GM06990 (cell line): ENCODE measurements around the gene UROC1.

Source experiments
- DNase-seq: peaks from one replicate; pipeline ENCODE4 v3.0.0-alpha.2; 2011; ENCODE audit not compliant: insufficient read length; ENCODE audit errors: extremely low read depth
- H3K27me3 ChIP-seq: replicated peaks from 2 replicates; pipeline ENCODE4 v1.6.0; 2011; ENCODE audit warnings: low read length; ENCODE audit not compliant: control insufficient read depth, insufficient read depth
- H3K36me3 ChIP-seq: 2 replicates; pipeline ENCODE4 v1.5.1; 2011; ENCODE audit warnings: low read length; ENCODE audit not compliant: control insufficient read depth, insufficient read depth
- H3K4me3 ChIP-seq: replicated peaks from 2 replicates; pipeline ENCODE4 v1.5.1; 2011; ENCODE audit warnings: low read depth, mild to moderate bottlenecking, control low read depth, low read length
- TF ChIP-seq, protein P1 (sequence below): IDR thresholded peaks from 2 replicates; pipeline ENCODE4 v1.5.1; 2011; ENCODE audit warnings: low read length, control low read depth, mild to moderate bottlenecking, inconsistent platforms; ENCODE audit not compliant: insufficient read depth, poor library complexity, severe bottlenecking

UROC1 gene

GRCh38 chr3:126483321-126483761 lies 34.2 kb downstream of the UROC1 start:
- Histone ChIP-seq H3K36me3 (no peaks in the 10 kb centered on the region), H3K27me3 (no peaks in the 10 kb centered on the region; the same call in 1 of the 2 replicates), H3K4me3 (no peak overlapping the region)
- no peak for DNase-seq
- TF ChIP-seq, protein P1, sequence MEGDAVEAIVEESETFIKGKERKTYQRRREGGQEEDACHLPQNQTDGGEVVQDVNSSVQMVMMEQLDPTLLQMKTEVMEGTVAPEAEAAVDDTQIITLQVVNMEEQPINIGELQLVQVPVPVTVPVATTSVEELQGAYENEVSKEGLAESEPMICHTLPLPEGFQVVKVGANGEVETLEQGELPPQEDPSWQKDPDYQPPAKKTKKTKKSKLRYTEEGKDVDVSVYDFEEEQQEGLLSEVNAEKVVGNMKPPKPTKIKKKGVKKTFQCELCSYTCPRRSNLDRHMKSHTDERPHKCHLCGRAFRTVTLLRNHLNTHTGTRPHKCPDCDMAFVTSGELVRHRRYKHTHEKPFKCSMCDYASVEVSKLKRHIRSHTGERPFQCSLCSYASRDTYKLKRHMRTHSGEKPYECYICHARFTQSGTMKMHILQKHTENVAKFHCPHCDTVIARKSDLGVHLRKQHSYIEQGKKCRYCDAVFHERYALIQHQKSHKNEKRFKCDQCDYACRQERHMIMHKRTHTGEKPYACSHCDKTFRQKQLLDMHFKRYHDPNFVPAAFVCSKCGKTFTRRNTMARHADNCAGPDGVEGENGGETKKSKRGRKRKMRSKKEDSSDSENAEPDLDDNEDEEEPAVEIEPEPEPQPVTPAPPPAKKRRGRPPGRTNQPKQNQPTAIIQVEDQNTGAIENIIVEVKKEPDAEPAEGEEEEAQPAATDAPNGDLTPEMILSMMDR = no peak

GRCh38 chr3:126482503-126483255 lies 34.9 kb downstream of the UROC1 start:
- no peak for DNase-seq
- Histone ChIP-seq H3K36me3 (no peaks in the 10 kb centered on the region), H3K4me3 (no peak overlapping the region), H3K27me3 (no peaks in the 10 kb centered on the region; the same call in 1 of the 2 replicates)
- TF ChIP-seq, protein P1 = no peak

DNA sequence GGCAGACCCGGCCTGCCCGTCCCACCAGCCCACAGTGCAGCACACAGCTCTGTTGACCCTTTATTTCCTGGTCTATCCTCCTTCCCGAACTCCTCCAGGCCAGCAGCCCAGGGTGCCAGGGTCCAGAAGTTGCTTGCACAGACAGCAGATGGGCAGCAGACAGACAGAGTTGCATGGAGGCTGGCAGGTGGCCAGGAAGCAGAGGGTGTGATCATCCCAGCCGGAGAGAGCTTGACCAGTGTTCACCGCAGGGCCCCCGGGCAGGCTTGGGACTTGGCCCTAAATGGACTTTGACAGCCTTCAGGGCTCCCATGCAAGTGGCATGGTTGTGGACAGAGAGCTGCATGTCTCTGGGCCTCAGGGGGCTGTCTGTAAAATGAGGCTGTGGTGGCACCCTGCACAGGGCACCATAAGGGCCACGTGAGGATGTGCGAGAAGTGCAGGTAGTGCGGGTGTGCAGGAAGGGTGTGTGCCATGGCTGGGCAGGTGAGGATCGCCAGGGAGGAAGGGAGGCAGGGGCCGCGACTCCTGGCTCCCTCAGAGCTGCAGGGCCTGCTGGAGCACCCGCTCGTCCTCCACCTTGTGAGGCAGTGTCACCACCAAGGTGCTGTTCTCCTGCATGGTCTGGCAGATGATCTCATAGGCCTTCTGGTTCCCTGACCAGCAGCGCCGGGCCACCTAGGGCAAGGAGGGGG lies 35.6 kb downstream of the UROC1 start:
- no peaks in the 10 kb centered on the region; the same call in 1 of the 2 replicates for H3K27me3 ChIP-seq
- TF ChIP-seq, protein P1 = no peak
- no peak for DNase-seq
- H3K36me3 ChIP-seq = no peaks in the 10 kb centered on the region
- no peak overlapping the region for H3K4me3 ChIP-seq

DNA sequence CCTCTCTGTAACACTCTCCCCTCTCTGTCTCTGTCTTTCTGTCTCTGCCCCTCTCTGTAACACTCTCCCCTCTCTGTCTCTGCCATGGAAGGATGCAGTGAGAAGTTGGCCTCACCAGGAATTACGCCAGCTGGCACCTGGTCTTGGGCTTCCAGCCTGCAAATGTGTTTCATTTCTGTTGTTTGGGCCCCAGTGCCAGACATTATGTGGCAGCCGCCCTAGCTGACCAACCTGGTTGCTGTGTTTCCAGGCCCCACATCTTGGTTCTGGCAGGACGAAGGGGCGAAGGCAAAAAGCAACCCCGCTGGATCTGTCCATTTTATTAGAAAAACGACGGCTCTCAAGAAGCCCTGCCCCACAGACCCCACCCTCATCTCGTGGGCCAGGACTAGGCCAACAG lies 36.7 kb downstream of the UROC1 start:
- no peak for DNase-seq

GRCh38 chr3:126480206-126480605 lies 37.4 kb downstream of the UROC1 start:
- TF ChIP-seq, protein P1 = no peak
- H3K4me3 ChIP-seq = no peak overlapping the region
- no peaks in the 10 kb centered on the region; the same call in 1 of the 2 replicates for H3K27me3 ChIP-seq
- no peaks in the 10 kb centered on the region for H3K36me3 ChIP-seq
- no peak for DNase-seq

More for the DNA sequence above, 36.7 kb downstream of the UROC1 start:
- Histone ChIP-seq H3K36me3 (no peaks in the 10 kb centered on the region), H3K4me3 (no peak overlapping the region), H3K27me3 (no peaks in the 10 kb centered on the region; the same call in 1 of the 2 replicates)
- TF ChIP-seq, protein P1 = no peak
